Measurements from ENCODE around the gene B4GALNT4. TPM values are rescaled to one million over a fixed set of nuclear protein-coding genes. Genes with fewer than 3 reads are reported as not detected.

B4GALNT4 gene
- total RNA-seq, 1 donor from 2014 or later = 201 TPM

GRCh38 chr11:370070-370941, 1.0 kb downstream of the B4GALNT4 start:
- Mint-ChIP-seq H3K4me1 (peaks cover 48% of the 10 kb centered on the region), H3K36me3 (ENCODE audit: low read depth) (peaks cover 8% of the 10 kb centered on the region), H3K9me3 (peaks cover 2% of the 10 kb centered on the region), H3K4me3 (peak overlapping the region; percentile 92), H3K27ac (ENCODE audit: unreplicated experiment) (peak overlapping the region; percentile 94), H3K27me3 (ENCODE audit: low read depth) (peaks cover 15% of the 10 kb centered on the region)
- TF ChIP-seq, protein P1, sequence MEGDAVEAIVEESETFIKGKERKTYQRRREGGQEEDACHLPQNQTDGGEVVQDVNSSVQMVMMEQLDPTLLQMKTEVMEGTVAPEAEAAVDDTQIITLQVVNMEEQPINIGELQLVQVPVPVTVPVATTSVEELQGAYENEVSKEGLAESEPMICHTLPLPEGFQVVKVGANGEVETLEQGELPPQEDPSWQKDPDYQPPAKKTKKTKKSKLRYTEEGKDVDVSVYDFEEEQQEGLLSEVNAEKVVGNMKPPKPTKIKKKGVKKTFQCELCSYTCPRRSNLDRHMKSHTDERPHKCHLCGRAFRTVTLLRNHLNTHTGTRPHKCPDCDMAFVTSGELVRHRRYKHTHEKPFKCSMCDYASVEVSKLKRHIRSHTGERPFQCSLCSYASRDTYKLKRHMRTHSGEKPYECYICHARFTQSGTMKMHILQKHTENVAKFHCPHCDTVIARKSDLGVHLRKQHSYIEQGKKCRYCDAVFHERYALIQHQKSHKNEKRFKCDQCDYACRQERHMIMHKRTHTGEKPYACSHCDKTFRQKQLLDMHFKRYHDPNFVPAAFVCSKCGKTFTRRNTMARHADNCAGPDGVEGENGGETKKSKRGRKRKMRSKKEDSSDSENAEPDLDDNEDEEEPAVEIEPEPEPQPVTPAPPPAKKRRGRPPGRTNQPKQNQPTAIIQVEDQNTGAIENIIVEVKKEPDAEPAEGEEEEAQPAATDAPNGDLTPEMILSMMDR (conservative IDR thresholded peaks at IDR 0.05) = peak; percentile 14
- no peak for DNase-seq (ENCODE audit: low read depth, low spot score)

DNA sequence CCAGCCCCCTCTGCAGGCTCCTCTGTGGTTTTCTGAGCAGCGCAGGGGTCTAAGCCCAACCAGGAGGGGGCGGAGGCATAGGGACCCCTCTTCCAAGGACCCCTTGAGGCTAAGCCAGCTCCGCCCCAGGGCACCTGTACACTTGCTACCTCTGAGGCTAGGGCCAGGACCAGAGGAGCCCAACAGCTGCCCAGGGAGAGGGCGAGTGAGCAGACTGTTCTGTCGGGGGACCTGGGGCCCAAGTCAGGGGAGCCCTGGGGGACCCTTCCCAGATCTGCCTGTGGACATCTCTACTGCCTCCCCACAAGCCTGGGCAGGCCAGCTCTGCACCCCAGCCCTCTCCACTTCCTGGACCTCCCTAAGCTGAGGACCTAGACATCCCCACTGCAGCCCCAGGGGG, 1.8 kb downstream of the B4GALNT4 start:
- peak overlapping the region; percentile 94 for H3K27ac Mint-ChIP-seq (ENCODE audit: unreplicated experiment)

DNA sequence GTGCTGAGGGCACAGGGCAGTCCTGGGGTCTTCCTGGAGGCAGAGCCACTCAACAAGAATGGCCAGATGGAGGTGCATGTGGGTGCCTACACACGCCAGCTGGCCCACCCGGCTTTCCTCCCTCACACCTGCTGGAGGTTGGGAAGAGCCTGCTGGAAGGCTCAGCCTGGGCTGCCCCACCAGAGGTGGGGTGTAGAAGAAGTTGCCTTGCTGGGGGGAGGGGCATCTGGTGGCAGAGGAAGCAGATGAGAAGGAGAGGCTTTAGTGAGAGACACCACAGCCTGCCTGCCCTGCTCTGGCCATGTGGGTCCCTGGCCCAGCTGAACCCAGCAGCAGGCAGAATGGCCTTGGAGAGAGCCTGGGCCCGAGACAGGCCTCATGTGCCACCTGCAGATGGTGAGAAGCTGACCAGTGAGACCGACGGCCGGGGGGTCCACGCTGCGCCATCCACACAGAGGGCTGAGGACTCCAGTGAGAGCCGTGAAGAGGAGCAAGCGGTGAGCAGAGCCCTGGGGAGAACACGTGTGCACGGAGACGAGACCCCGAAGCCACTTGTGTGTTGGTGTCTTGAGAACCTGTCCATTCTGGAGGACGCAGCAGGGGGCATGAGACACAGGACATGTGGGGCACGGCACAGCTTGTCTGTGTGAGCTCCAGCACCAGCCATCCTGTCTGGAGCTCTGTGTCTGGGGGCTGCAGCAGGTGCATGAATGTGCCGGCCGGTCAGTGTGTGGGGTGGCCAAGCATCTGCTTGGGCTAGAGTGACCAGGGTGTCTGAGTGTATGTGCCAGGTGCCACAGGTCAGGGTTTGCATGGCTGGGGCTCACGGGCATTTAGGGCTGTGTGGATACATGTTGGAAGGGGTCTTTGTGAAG, 2.7 kb downstream of the B4GALNT4 start:
- H3K9me3 Mint-ChIP-seq = peaks cover 2% of the 10 kb centered on the region
- TF ChIP-seq, protein P1 (conservative IDR thresholded peaks at IDR 0.05) = no peak
- H3K27me3 Mint-ChIP-seq (ENCODE audit: low read depth) = peaks cover 15% of the 10 kb centered on the region
- H3K27ac Mint-ChIP-seq (ENCODE audit: unreplicated experiment) = peak overlapping the region; percentile 38
- H3K4me1 Mint-ChIP-seq = peaks cover 48% of the 10 kb centered on the region
- H3K4me3 Mint-ChIP-seq = peak overlapping the region; percentile 87
- peaks cover 8% of the 10 kb centered on the region for H3K36me3 Mint-ChIP-seq (ENCODE audit: low read depth)
- DNase-seq (ENCODE audit: low read depth, low spot score) = no peak

More for the DNA sequence above, 1.8 kb downstream of the B4GALNT4 start:
- no peak for DNase-seq (ENCODE audit: low read depth, low spot score)
- Mint-ChIP-seq H3K27me3 (ENCODE audit: low read depth) (peaks cover 15% of the 10 kb centered on the region), H3K4me1 (peaks cover 48% of the 10 kb centered on the region), H3K36me3 (ENCODE audit: low read depth) (peaks cover 8% of the 10 kb centered on the region), H3K4me3 (peak overlapping the region; percentile 92), H3K9me3 (peaks cover 2% of the 10 kb centered on the region)
- TF ChIP-seq, protein P1 (conservative IDR thresholded peaks at IDR 0.05) = no peak

GRCh38 chr11:372809-373715, 3.8 kb downstream of the B4GALNT4 start:
- Mint-ChIP-seq H3K4me1 (peaks cover 42% of the 10 kb centered on the region), H3K36me3 (ENCODE audit: low read depth) (peaks cover 13% of the 10 kb centered on the region), H3K4me3 (peak overlapping the region; percentile 88), H3K27me3 (ENCODE audit: low read depth) (peaks cover 6% of the 10 kb centered on the region), H3K9me3 (peaks cover 2% of the 10 kb centered on the region), H3K27ac (ENCODE audit: unreplicated experiment) (no peak overlapping the region)
- DNase-seq (ENCODE audit: low read depth, low spot score) = no peak
- TF ChIP-seq, protein P1 (conservative IDR thresholded peaks at IDR 0.05) = no peak

Measured in neural crest cell (in vitro differentiated cells).